DND-41 (cell line): ENCODE data around the gene ARHGAP45.

Experiments used
- ATAC-seq: fragments of 200-7000 bp; cut with Tn5 transposase; 3 replicates; pipeline ENCODE4 v1.9.1; 2021; ENCODE audit warnings: low read depth; ENCODE audit not compliant: insufficient read depth
- DNase-seq: peaks from one replicate; pipeline ENCODE4 v3.0.0-alpha.2; 2020
- H2AFZ ChIP-seq: 2 replicates; pipeline ENCODE4 v1.6.0; 2012; ENCODE audit warnings: low read depth, low read length
- H3K27ac ChIP-seq: 2 replicates; pipeline ENCODE4 v1.5.1; 2012; ENCODE audit warnings: low read length, inconsistent platforms
- H3K27me3 ChIP-seq: fragments of 200-600 bp; sonication (generic); 2 replicates; pipeline ENCODE4 v1.6.0; 2012; ENCODE audit warnings: low read length, mild to moderate bottlenecking, inconsistent platforms; ENCODE audit not compliant: insufficient read depth, poor library complexity
- H3K36me3 ChIP-seq: 2 replicates; pipeline ENCODE4 v1.5.1; 2012; ENCODE audit warnings: low read length, inconsistent platforms; ENCODE audit not compliant: insufficient read depth
- H3K4me1 ChIP-seq: 2 replicates; pipeline ENCODE4 v1.5.1; 2012; ENCODE audit warnings: mild to moderate bottlenecking, low read length; ENCODE audit not compliant: insufficient read depth
- H3K4me2 ChIP-seq: 2 replicates; pipeline ENCODE4 v1.6.0; 2012; ENCODE audit warnings: mild to moderate bottlenecking, moderate library complexity, low read length, inconsistent platforms; ENCODE audit not compliant: insufficient read depth
- H3K4me3 ChIP-seq, 2 experiments: fragments of 200-600 bp in 1 of 2; shearing (Covaris generic) in 1 of 2; 2 replicates each; pipeline ENCODE4 v1.5.1; 2012 to 2016; ENCODE audit warnings: inconsistent platforms in 2 of 2, low read length in 2 of 2, mild to moderate bottlenecking in 2 of 2, low read depth in 1 of 2, moderate library complexity in 1 of 2
- H3K79me2 ChIP-seq: 2 replicates; pipeline ENCODE4 v1.6.0; 2012; ENCODE audit warnings: low read length, inconsistent platforms; ENCODE audit not compliant: insufficient read depth
- H3K9ac ChIP-seq: 2 replicates; pipeline ENCODE4 v1.6.0; 2012; ENCODE audit warnings: low read depth, mild to moderate bottlenecking, inconsistent platforms, low read length, moderate library complexity
- H3K9me3 ChIP-seq: 2 replicates; pipeline ENCODE4 v1.5.1; 2012; ENCODE audit warnings: low read length, moderate library complexity, mild to moderate bottlenecking, inconsistent platforms; ENCODE audit not compliant: insufficient read depth, severe bottlenecking
- H4K20me1 ChIP-seq: 2 replicates; pipeline ENCODE4 v1.6.0; 2012; ENCODE audit warnings: low read length; ENCODE audit not compliant: insufficient read depth
- CTCF ChIP-seq: IDR thresholded peaks from 2 replicates; pipeline ENCODE4 v1.5.1; 2012; ENCODE audit warnings: borderline replicate concordance, low read length, moderate library complexity, mild to moderate bottlenecking; ENCODE audit not compliant: poor library complexity, severe bottlenecking; ENCODE audit errors: extremely low read depth
- EZH2 ChIP-seq: IDR thresholded peaks from 3 replicates; pipeline ENCODE4 v1.6.1; 2012; ENCODE audit warnings: borderline replicate concordance, low read depth, mild to moderate bottlenecking, moderate library complexity, low read length, inconsistent platforms; ENCODE audit not compliant: severe bottlenecking

The ARHGAP45 gene

GRCh38 chr19:1105008-1105872 is 38.3 kb downstream of the ARHGAP45 start:
- no peak for DNase-seq
- H3K9ac ChIP-seq: peak overlapping the region; percentile 98

GRCh38 chr19:1105873-1106840 is 39.2 kb downstream of the ARHGAP45 start:
- Histone ChIP-seq H3K36me3 (peaks cover 49% of the 10 kb centered on the region), H2AFZ (no peak overlapping the region), H4K20me1 (peaks cover 27% of the 10 kb centered on the region), H3K79me2 (peaks cover 29% of the 10 kb centered on the region), H3K9me3 (no peaks in the 10 kb centered on the region), H3K27me3 (no peaks in the 10 kb centered on the region), H3K4me3 (peak overlapping the region in 1 of 2 experiments; percentile 76; a peak in 2 of 4 replicates), H3K4me1 (peaks cover 45% of the 10 kb centered on the region), H3K9ac (no peak overlapping the region), H3K4me2 (peak overlapping the region; percentile 91), H3K27ac (no peak overlapping the region)
- no peak for ATAC-seq
- no peak for DNase-seq
- no peak for TF ChIP-seq CTCF
- TF ChIP-seq EZH2: no peak

More at GRCh38 chr19:1105008-1105872, 38.3 kb downstream of the ARHGAP45 start:
- peak overlapping the region; percentile 91 for H3K4me2 ChIP-seq
- peaks cover 27% of the 10 kb centered on the region for H4K20me1 ChIP-seq
- H3K27me3 ChIP-seq: no peaks in the 10 kb centered on the region
- H3K4me1 ChIP-seq: peaks cover 45% of the 10 kb centered on the region
- H3K79me2 ChIP-seq: peaks cover 29% of the 10 kb centered on the region
- ATAC-seq: no peak
- TF ChIP-seq CTCF: no peak
- H3K4me3 ChIP-seq: peak overlapping the region; percentile 76 to 99; a peak in 3 of 4 replicates
- no peaks in the 10 kb centered on the region for H3K9me3 ChIP-seq
- peak overlapping the region; percentile 89 for H3K27ac ChIP-seq
- H2AFZ ChIP-seq: peak overlapping the region; percentile 30; the same call in 1 of the 2 replicates
- peaks cover 43% of the 10 kb centered on the region for H3K36me3 ChIP-seq

GRCh38 chr19:1106841-1107660 is 40.1 kb downstream of the ARHGAP45 start:
- no peak for TF ChIP-seq EZH2
- no peak for TF ChIP-seq CTCF
- H3K9ac ChIP-seq: no peak overlapping the region
- peaks cover 36% of the 10 kb centered on the region for H3K4me1 ChIP-seq
- no peak overlapping the region for H3K4me3 ChIP-seq
- H3K9me3 ChIP-seq: no peaks in the 10 kb centered on the region
- no peaks in the 10 kb centered on the region for H3K27me3 ChIP-seq
- no peak for ATAC-seq
- H2AFZ ChIP-seq: no peak overlapping the region
- H3K79me2 ChIP-seq: peaks cover 29% of the 10 kb centered on the region
- H4K20me1 ChIP-seq: peaks cover 27% of the 10 kb centered on the region
- no peak overlapping the region; the same call in 1 of the 2 replicates for H3K4me2 ChIP-seq
- no peak for DNase-seq
- no peak overlapping the region; the same call in 1 of the 2 replicates for H3K27ac ChIP-seq
- H3K36me3 ChIP-seq: peaks cover 52% of the 10 kb centered on the region
